HG03439 (cell line): Measurements from ENCODE around the gene IFT122.
"Not testable (repeated sequence)": the region's sequence is repeated elsewhere in the genome, so short reads cannot be mapped to it uniquely, and the experiment has no call there.

Source experiments
- ATAC-seq: cut with Tn5 transposase; IDR thresholded peaks from one replicate; pipeline ENCODE4 v1.9.1; 2021; ENCODE audit warnings: mild to moderate bottlenecking, moderate library complexity; ENCODE audit not compliant: unreplicated experiment

IFT122 gene

GRCh38 chr3:129439817-129440617, at the start of gene IFT122, which contains the start of gene MBD4:
Gene IFT122, plus strand, starts transcription at chr3:129440224. Its CDS starts 107 bp downstream, at chr3:129440331.
Gene MBD4, minus strand, starts transcription at chr3:129439948. Its CDS starts 115 bp downstream, at chr3:129439833.
- peak; percentile 85 for ATAC-seq

GRCh38 chr3:129391583-129391982, 48.4 kb upstream of the IFT122 start:
- not testable (repeated sequence) for ATAC-seq

GRCh38 chr3:129392106-129392887, 47.7 kb upstream of the IFT122 start:
- ATAC-seq: not testable (repeated sequence)

- ATAC-seq: no peak
These were observed 46.8 kb upstream of the IFT122 start for GRCh38 chr3:129393271-129393670.

- not testable (repeated sequence) for ATAC-seq
These were observed 46.1 kb upstream of the IFT122 start for GRCh38 chr3:129393760-129394564.

GRCh38 chr3:129398803-129399144, 41.2 kb upstream of the IFT122 start:
- no peak for ATAC-seq

- peak; percentile 84 for ATAC-seq
These were observed 40.7 kb upstream of the IFT122 start for GRCh38 chr3:129399145-129399894.

- ATAC-seq: peak; percentile 9
These were observed 40.1 kb upstream of the IFT122 start for GRCh38 chr3:129399895-129400357.

- no peak for ATAC-seq
These were observed 37.8 kb upstream of the IFT122 start for GRCh38 chr3:129402210-129402609.

- no peak for ATAC-seq
These were observed 37.4 kb upstream of the IFT122 start for GRCh38 chr3:129402616-129403015.

- no peak for ATAC-seq
These were observed 36.6 kb upstream of the IFT122 start for GRCh38 chr3:129403450-129403849.

GRCh38 chr3:129404130-129404529, 35.9 kb upstream of the IFT122 start:
- no peak for ATAC-seq

- no peak for ATAC-seq
These were observed 35.4 kb upstream of the IFT122 start for GRCh38 chr3:129404610-129405009.

GRCh38 chr3:129409541-129409940, 30.5 kb upstream of the IFT122 start:
- ATAC-seq: no peak

GRCh38 chr3:129410971-129411370, 29.1 kb upstream of the IFT122 start:
- no peak for ATAC-seq

- ATAC-seq: no peak
These were observed 27.4 kb upstream of the IFT122 start for GRCh38 chr3:129412542-129413198.

- not testable (repeated sequence) for ATAC-seq
These were observed 26.8 kb upstream of the IFT122 start for GRCh38 chr3:129413238-129413637.

GRCh38 chr3:129413687-129414506, 26.1 kb upstream of the IFT122 start:
- peak; percentile 62 for ATAC-seq

- no peak for ATAC-seq
These were observed 24.6 kb upstream of the IFT122 start for GRCh38 chr3:129415378-129415777.
